Measurements from ENCODE around the gene CLASP2.

GRCh38 chr3:33650495-33650894 is 67.6 kb downstream of the CLASP2 start:
- TF ChIP-seq EZH2 (IDR thresholded peaks at IDR 0.05; ENCODE audit: borderline replicate concordance, low read length) (no peak), CTCF (conservative IDR thresholded peaks at IDR 0.05 in 1 of 2, IDR thresholded peaks at IDR 0.05 in 1 of 2; ENCODE audit: extremely low read depth in 1 of 2, insufficient read depth in 1 of 2, low read depth in 1 of 2, low read length in 2 of 2) (no peak)

Measured in mammary epithelial cell (primary cell).